ENCODE measurements around the gene ENG. TPM values are rescaled to one million over a fixed set of nuclear protein-coding genes. Genes with fewer than 3 reads are reported as not detected.

ENG gene
- total RNA-seq, 4 donors from 2014 or later, result 45.6 to 115 (median 51.1) TPM

GRCh38 chr9:127776924-127777289 is 77.6 kb downstream of the ENG start:
- Histone ChIP-seq H3K27ac (no peak overlapping the region), H3K4me3 (replicated peaks in 1 of 3) (no peak overlapping the region), H3K36me3 (no peaks in the 10 kb centered on the region), H3K9me3 (no peaks in the 10 kb centered on the region), H3K4me1 (peaks cover 0 to 5% of the 10 kb centered on the region in 2 donors), H3K27me3 (no peaks in the 10 kb centered on the region)
- intact Hi-C loops (cut with DNase I), result no loop called here
- 65 to 67% methylated on average over 5 of the region's 5 CpGs for WGBS, 2 donors
- no peak for DNase-seq
- TF ChIP-seq POLR2A (IDR thresholded peaks at IDR 0.05) (no peak), CTCF (IDR thresholded peaks at IDR 0.05) (no peak)

DNA sequence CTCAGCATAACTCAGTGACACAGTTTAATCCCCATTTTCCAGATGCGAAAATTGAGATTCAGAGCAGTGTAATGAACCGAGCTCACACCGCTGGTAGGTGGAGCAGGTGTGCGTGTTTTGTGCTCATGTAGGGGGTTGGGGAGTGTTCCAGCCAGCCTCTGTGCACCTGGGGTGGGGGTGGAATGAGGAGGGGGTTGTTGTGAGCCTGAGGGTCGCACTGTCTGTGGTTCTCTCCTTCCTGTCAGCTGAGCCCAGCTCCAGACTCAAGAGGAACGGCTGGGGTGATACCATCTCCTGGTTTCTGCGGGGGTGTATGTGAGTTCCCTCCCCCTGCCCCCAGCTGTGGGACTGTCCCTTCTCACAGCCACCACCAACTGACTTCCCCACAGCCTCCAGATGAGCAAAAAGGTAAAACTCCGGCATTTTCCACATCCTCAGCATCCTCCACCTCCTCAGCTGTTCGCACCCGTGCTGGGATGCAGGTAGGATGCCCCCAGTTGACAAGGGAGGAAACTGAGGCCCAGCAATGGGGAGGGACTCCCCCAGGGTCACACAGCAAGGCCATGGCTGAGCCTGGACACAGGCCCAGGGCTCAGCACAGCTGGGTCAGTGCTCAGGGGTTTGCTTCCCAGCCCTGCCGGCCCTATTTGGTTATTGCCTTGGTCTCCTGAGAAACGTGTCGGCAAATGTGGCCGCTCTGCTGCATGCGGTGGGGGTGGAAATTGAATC is 78.1 kb downstream of the ENG start:
- peaks cover 0 to 5% of the 10 kb centered on the region in 2 donors for H3K4me1 ChIP-seq
- TF ChIP-seq POLR2A (IDR thresholded peaks at IDR 0.05), result no peak
- no peak for TF ChIP-seq CTCF (IDR thresholded peaks at IDR 0.05)
- H3K27ac ChIP-seq, result no peak overlapping the region
- H3K36me3 ChIP-seq, result no peaks in the 10 kb centered on the region
- no peak overlapping the region for H3K4me3 ChIP-seq (replicated peaks in 1 of 3)
- 66 to 68% methylated on average over 15 of the region's 15 CpGs for WGBS, 2 donors
- no peaks in the 10 kb centered on the region for H3K9me3 ChIP-seq
- DNase-seq, result no peak
- intact Hi-C loops (cut with DNase I), result no loop called here
- no peaks in the 10 kb centered on the region for H3K27me3 ChIP-seq

DNA sequence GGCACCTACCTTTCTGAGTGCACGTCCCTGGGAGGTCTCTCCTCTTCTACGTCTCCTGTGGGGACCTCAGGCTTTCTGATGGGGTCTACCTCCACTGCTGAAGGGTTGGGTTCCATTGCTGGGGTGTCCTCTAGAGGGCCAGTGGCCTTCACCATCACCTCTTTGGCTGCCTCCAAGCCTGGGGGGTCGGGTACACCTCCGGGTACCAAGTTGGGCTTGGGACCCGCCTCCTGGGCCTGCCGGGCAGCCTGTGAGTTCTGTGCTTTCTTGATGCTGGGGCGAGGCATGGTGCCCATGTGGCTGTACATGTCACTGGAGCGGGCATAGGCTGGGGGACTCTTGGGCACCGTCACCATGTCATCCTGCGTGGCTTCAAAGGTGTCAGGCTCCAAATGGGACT is 80.5 kb downstream of the ENG start:
- TF ChIP-seq CTCF (IDR thresholded peaks at IDR 0.05), result no peak
- TF ChIP-seq POLR2A (IDR thresholded peaks at IDR 0.05), result no peak
- Histone ChIP-seq H3K27me3 (no peaks in the 10 kb centered on the region), H3K9me3 (no peaks in the 10 kb centered on the region), H3K27ac (no peak overlapping the region), H3K4me1 (peaks cover 4 to 20% of the 10 kb centered on the region in 2 donors), H3K36me3 (no peaks in the 10 kb centered on the region), H3K4me3 (replicated peaks in 1 of 3) (no peak overlapping the region)
- DNase-seq, result no peak
- intact Hi-C loops (cut with DNase I), result no loop called here
- 91 to 95% methylated on average over 5 to 9 of the region's 10 CpGs for WGBS, 2 donors

GRCh38 chr9:127773272-127773671 is 81.2 kb downstream of the ENG start:
- no peaks in the 10 kb centered on the region for H3K27me3 ChIP-seq
- DNase-seq, result no peak
- intact Hi-C loops (cut with DNase I), result no loop called here
- H3K36me3 ChIP-seq, result no peaks in the 10 kb centered on the region
- H3K9me3 ChIP-seq, result no peaks in the 10 kb centered on the region
- no peak overlapping the region for H3K27ac ChIP-seq
- no peak overlapping the region for H3K4me3 ChIP-seq (replicated peaks in 1 of 3)
- TF ChIP-seq POLR2A (IDR thresholded peaks at IDR 0.05), result no peak
- no peak for TF ChIP-seq CTCF (IDR thresholded peaks at IDR 0.05)
- peaks cover 4 to 15% of the 10 kb centered on the region in 2 donors for H3K4me1 ChIP-seq
- 86 to 88% methylated on average over 3 of the region's 3 CpGs for WGBS, 2 donors

- intact Hi-C loops (cut with DNase I), result no loop called here
- Histone ChIP-seq H3K36me3 (no peaks in the 10 kb centered on the region), H3K4me3 (replicated peaks in 1 of 3) (no peak overlapping the region), H3K4me1 (peaks cover 4 to 15% of the 10 kb centered on the region in 2 donors), H3K27ac (no peak overlapping the region), H3K27me3 (no peaks in the 10 kb centered on the region), H3K9me3 (no peaks in the 10 kb centered on the region)
- no peak for DNase-seq
- 95 to 99% methylated on average over 5 of the region's 5 CpGs for WGBS, 2 donors
- TF ChIP-seq POLR2A (IDR thresholded peaks at IDR 0.05) (no peak), CTCF (IDR thresholded peaks at IDR 0.05) (no peak)
Observed at GRCh38 chr9:127772603-127773002, 81.9 kb downstream of the ENG start.
